K562 (cell line): ENCODE data around the gene RPL19. TPM values are rescaled to one million over a fixed set of nuclear protein-coding genes. Genes with fewer than 3 reads are reported as not detected.

ENCODE experiments used
- ATF1 ChIP-seq, 2 experiments: fragments of 450-650 bp in 1 of 2; IDR thresholded peaks; 2 replicates each; pipeline ENCODE4 v1.6.1; 2016; ENCODE audit warnings: missing compliant biosample characterization in 1 of 2, missing genetic modification characterization in 1 of 2
- CBX5 ChIP-seq: IDR thresholded peaks from 2 replicates; pipeline ENCODE4 v1.6.1; 2014; ENCODE audit warnings: low read depth, borderline replicate concordance
- CREBBP ChIP-seq: IDR thresholded peaks from one replicate; pipeline ENCODE4 v1.6.1; 2012; ENCODE audit warnings: low read depth, mild to moderate bottlenecking, control low read depth, inconsistent platforms, low read length
- FIP1L1 ChIP-seq: fragments of 200-400 bp; formaldehyde crosslinking; IDR thresholded peaks from 2 replicates; pipeline ENCODE4 v1.6.1; 2018; ENCODE audit warnings: mild to moderate bottlenecking, low read depth, low read length; ENCODE audit not compliant: poor library complexity, severe bottlenecking
- HMG20B ChIP-seq: fragments of 250-450 bp; sonication (Bioruptor Pico); IDR thresholded peaks from 2 replicates; pipeline ENCODE4 v1.5.0; 2021; ENCODE audit warnings: mild to moderate bottlenecking
- PHB2 ChIP-seq: fragments of 450-650 bp; IDR thresholded peaks from 2 replicates; pipeline ENCODE4 v1.6.1; 2017; ENCODE audit warnings: low read depth
- POLR2G ChIP-seq: fragments of 200-400 bp; formaldehyde crosslinking; IDR thresholded peaks from 2 replicates; pipeline ENCODE4 v1.6.1; 2017; ENCODE audit warnings: low read depth, mild to moderate bottlenecking, antibody characterized with exemption, low read length, moderate library complexity
- SPI1 ChIP-seq: IDR thresholded peaks from 2 replicates; pipeline ENCODE4 v1.6.1; 2011; ENCODE audit warnings: low read depth, low read length, control low read depth, borderline replicate concordance
- XRCC5 ChIP-seq: fragments of 200-400 bp; formaldehyde crosslinking; IDR thresholded peaks from 2 replicates; pipeline ENCODE4 v1.6.1; 2017; ENCODE audit warnings: low read depth, mild to moderate bottlenecking, low read length
- YY1 ChIP-seq, 3 experiments: IDR thresholded peaks; 2 replicates each; pipeline ENCODE4 v1.6.1; 2011; ENCODE audit warnings: low read length in 2 of 3, mild to moderate bottlenecking in 2 of 3, moderate library complexity in 2 of 3, borderline replicate concordance in 1 of 3, control low read depth in 1 of 3, low read depth in 1 of 3; ENCODE audit not compliant: insufficient read depth in 3 of 3, insufficient replicate concordance in 2 of 3, control insufficient read depth in 1 of 3, insufficient read length in 1 of 3; ENCODE audit errors: extremely low read depth in 1 of 3
- ZNF239 ChIP-seq: fragments of 250-450 bp; sonication (Bioruptor Pico); IDR thresholded peaks from 2 replicates; pipeline ENCODE4 v1.4.0; 2020; ENCODE audit warnings: mild to moderate bottlenecking
- ZNF347 ChIP-seq: fragments of 450-650 bp; formaldehyde crosslinking; IDR thresholded peaks from 2 replicates; pipeline ENCODE4 v1.4.0; 2020; ENCODE audit warnings: low read depth, mild to moderate bottlenecking, moderate library complexity
- polyA plus RNA-seq, 8 experiments: library from polyadenylated mRNA; depleted of rRNA in 4 of 8; stranded (reverse) in 5 of 8; unstranded in 3 of 8; fragments of >200 nt; fragmentation: Nextera tagmentation in 2 of 8; fragmentation: Illumina TruSeq in 1 of 8; extraction: Ambion mirVana in 2 of 8; extraction: Trizol in 1 of 8; gene quantifications; 2 replicates each; pipeline versions ENCODE4 v1.2.1 to v1.2.3, GENCODE V29; 2011 to 2014; ENCODE audit warnings: inconsistent platforms in 1 of 8, missing spikeins in 1 of 8
- total RNA-seq, 7 experiments: library from RNA; depleted of rRNA in 6 of 7; stranded (reverse); fragments of >200 nt in 6 of 7; fragmentation: Illumina TruSeq in 2 of 7; extraction: Trizol in 2 of 7; gene quantifications; 2 replicates each; pipeline versions ENCODE4 v1.2.1 to v1.2.3, GENCODE V29; 2011 to 2021; ENCODE audit warnings: low replicate concordance in 1 of 7
- TF ChIP-seq, protein P1 (sequence below): fragments of 150-350 bp; conservative IDR thresholded peaks from 2 replicates; pipeline ENCODE4 v1.6.1; 2014; ENCODE audit warnings: low read length
- TF ChIP-seq, protein P2 (sequence below): fragments of 450-650 bp; formaldehyde crosslinking; IDR thresholded peaks from 2 replicates; pipeline ENCODE4 v1.4.0; 2022; ENCODE audit warnings: mild to moderate bottlenecking, moderate library complexity
- TF ChIP-seq, protein P3 (sequence below): fragments of 250-450 bp; sonication (Bioruptor Pico); IDR thresholded peaks from 2 replicates; pipeline ENCODE4 v1.4.0; 2020
- TF ChIP-seq, protein P4 (sequence below), 2 experiments: fragments of 250-450 bp in 1 of 2; fragments of 450-650 bp in 1 of 2; sonication (Bioruptor Pico) in 1 of 2; IDR thresholded peaks; 2 replicates each; pipeline versions ENCODE4 v1.6.1 to v1.8.0; 2016 to 2021; ENCODE audit warnings: mild to moderate bottlenecking in 2 of 2, moderate library complexity in 2 of 2, missing compliant biosample characterization in 1 of 2, missing genetic modification characterization in 1 of 2

Gene RPL19
- total and polyA plus RNA-seq, 9 of the 15 experiments (the other 6 are each of a cell fraction or from before 2014, with no cell fraction given), result 2,263 to 4,614 (median 3,727) TPM

DNA sequence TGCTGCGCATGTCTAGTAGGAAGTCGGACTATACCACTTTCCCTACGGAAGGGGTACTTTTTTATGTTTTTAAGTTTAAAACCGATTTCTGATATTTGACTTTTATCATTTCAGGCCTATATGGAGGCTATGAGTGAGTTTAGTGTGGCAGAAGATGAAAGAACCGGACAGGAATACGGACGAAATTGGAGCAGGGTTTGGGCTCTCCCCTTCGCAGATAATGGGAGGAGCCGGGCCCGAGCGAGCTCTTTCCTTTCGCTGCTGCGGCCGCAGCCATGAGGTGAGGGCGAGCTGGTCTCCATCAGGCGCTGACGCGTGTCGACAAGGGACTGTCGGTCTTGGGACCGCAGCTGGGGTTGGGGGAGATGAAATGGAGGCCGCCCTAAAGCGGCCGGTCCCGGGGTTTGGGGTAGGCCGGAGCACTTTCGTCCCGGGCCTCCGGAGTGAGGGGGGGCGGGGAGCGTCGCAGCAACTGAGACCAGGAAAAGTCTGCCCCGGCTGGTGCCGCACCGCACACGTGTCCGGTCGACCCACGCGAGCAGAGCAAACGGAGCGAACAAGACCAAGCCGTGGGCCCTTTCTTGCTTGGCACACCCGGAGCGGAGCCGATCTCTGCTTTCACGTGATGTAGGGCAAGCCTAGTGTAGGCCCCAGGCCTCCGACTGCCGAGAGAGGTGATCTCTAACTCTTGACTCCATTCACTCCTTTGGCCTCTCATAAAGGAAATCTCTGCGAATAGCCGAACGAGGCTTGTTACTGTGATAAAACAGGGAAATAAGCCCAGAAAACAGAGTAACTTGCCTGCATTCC, at the start of gene RPL19 (continued):
- TF ChIP-seq CBX5, result no peak
- no peak for TF ChIP-seq XRCC5
- no peak for TF ChIP-seq CREBBP
- no peak for TF ChIP-seq ZNF347 (CRISPR knock-in tag)
- TF ChIP-seq POLR2G, result peak; percentile 97
- TF ChIP-seq SPI1, result no peak
- TF ChIP-seq, protein P1, sequence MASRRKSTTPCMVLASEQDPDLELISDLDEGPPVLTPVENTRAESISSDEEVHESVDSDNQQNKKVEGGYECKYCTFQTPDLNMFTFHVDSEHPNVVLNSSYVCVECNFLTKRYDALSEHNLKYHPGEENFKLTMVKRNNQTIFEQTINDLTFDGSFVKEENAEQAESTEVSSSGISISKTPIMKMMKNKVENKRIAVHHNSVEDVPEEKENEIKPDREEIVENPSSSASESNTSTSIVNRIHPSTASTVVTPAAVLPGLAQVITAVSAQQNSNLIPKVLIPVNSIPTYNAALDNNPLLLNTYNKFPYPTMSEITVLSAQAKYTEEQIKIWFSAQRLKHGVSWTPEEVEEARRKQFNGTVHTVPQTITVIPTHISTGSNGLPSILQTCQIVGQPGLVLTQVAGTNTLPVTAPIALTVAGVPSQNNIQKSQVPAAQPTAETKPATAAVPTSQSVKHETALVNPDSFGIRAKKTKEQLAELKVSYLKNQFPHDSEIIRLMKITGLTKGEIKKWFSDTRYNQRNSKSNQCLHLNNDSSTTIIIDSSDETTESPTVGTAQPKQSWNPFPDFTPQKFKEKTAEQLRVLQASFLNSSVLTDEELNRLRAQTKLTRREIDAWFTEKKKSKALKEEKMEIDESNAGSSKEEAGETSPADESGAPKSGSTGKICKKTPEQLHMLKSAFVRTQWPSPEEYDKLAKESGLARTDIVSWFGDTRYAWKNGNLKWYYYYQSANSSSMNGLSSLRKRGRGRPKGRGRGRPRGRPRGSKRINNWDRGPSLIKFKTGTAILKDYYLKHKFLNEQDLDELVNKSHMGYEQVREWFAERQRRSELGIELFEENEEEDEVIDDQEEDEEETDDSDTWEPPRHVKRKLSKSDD, result no peak
- no peak for TF ChIP-seq PHB2
- TF ChIP-seq, protein P2, sequence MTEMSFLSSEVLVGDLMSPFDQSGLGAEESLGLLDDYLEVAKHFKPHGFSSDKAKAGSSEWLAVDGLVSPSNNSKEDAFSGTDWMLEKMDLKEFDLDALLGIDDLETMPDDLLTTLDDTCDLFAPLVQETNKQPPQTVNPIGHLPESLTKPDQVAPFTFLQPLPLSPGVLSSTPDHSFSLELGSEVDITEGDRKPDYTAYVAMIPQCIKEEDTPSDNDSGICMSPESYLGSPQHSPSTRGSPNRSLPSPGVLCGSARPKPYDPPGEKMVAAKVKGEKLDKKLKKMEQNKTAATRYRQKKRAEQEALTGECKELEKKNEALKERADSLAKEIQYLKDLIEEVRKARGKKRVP (CRISPR knock-in tag), result no peak
- no peak for TF ChIP-seq ATF1 (CRISPR knock-in tag; IDR thresholded peaks at IDR 0.05)
- 0 out of 2 replicates have a peak, but pooled peaks have one; percentile 27 for TF ChIP-seq ATF1 (tag; IDR thresholded peaks at IDR 0.05)
- TF ChIP-seq YY1 (IDR thresholded peaks at IDR 0.05; ENCODE audit: borderline replicate concordance in 1 of 3, control insufficient read depth in 1 of 3, extremely low read depth in 1 of 3, insufficient read depth in 3 of 3, insufficient read length in 1 of 3, insufficient replicate concordance in 2 of 3, low read depth in 1 of 3, low read length in 2 of 3), result peak in 2 of 3 experiments; percentile 76 to 89
- no peak for TF ChIP-seq ZNF239 (CRISPR knock-in tag)
- TF ChIP-seq HMG20B, result no peak
- TF ChIP-seq, protein P3, sequence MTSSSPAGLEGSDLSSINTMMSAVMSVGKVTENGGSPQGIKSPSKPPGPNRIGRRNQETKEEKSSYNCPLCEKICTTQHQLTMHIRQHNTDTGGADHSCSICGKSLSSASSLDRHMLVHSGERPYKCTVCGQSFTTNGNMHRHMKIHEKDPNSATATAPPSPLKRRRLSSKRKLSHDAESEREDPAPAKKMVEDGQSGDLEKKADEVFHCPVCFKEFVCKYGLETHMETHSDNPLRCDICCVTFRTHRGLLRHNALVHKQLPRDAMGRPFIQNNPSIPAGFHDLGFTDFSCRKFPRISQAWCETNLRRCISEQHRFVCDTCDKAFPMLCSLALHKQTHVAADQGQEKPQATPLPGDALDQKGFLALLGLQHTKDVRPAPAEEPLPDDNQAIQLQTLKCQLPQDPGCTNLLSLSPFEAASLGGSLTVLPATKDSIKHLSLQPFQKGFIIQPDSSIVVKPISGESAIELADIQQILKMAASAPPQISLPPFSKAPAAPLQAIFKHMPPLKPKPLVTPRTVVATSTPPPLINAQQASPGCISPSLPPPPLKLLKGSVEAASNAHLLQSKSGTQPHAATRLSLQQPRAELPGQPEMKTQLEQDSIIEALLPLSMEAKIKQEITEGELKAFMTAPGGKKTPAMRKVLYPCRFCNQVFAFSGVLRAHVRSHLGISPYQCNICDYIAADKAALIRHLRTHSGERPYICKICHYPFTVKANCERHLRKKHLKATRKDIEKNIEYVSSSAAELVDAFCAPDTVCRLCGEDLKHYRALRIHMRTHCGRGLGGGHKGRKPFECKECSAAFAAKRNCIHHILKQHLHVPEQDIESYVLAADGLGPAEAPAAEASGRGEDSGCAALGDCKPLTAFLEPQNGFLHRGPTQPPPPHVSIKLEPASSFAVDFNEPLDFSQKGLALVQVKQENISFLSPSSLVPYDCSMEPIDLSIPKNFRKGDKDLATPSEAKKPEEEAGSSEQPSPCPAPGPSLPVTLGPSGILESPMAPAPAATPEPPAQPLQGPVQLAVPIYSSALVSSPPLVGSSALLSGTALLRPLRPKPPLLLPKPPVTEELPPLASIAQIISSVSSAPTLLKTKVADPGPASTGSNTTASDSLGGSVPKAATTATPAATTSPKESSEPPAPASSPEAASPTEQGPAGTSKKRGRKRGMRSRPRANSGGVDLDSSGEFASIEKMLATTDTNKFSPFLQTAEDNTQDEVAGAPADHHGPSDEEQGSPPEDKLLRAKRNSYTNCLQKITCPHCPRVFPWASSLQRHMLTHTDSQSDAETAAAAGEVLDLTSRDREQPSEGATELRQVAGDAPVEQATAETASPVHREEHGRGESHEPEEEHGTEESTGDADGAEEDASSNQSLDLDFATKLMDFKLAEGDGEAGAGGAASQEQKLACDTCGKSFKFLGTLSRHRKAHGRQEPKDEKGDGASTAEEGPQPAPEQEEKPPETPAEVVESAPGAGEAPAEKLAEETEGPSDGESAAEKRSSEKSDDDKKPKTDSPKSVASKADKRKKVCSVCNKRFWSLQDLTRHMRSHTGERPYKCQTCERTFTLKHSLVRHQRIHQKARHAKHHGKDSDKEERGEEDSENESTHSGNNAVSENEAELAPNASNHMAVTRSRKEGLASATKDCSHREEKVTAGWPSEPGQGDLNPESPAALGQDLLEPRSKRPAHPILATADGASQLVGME (CRISPR knock-in tag), result no peak
- TF ChIP-seq, protein P4, sequence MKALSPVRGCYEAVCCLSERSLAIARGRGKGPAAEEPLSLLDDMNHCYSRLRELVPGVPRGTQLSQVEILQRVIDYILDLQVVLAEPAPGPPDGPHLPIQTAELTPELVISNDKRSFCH (CRISPR knock-in tag; IDR thresholded peaks at IDR 0.05), result no peak
- TF ChIP-seq, protein P4 (tag; IDR thresholded peaks at IDR 0.05), result no peak
- peak; percentile 37 for TF ChIP-seq FIP1L1
